ENCODE results near the gene DYNC1I1.

DYNC1I1 gene

GRCh38 chr7:95798401-95798930 lies 26.1 kb downstream of the DYNC1I1 start:
- Histone ChIP-seq H3K4me3 (ENCODE audit: low read length) (no peak overlapping the region), H3K4me1 (ENCODE audit: control insufficient read depth, insufficient read depth, low read length) (no peaks in the 10 kb centered on the region), H3K27me3 (ENCODE audit: control insufficient read depth, insufficient read depth, low read length) (no peaks in the 10 kb centered on the region), H3K36me3 (ENCODE audit: control insufficient read depth, insufficient read depth, low read length) (no peaks in the 10 kb centered on the region), H3K27ac (ENCODE audit: low read depth, low read length) (no peak overlapping the region), H3K9ac (ENCODE audit: low read length) (no peak overlapping the region)

- Histone ChIP-seq H3K27me3 (ENCODE audit: control insufficient read depth, insufficient read depth, low read length) (no peaks in the 10 kb centered on the region), H3K9ac (ENCODE audit: low read length) (no peak overlapping the region), H3K4me1 (ENCODE audit: control insufficient read depth, insufficient read depth, low read length) (no peaks in the 10 kb centered on the region), H3K36me3 (ENCODE audit: control insufficient read depth, insufficient read depth, low read length) (no peaks in the 10 kb centered on the region), H3K27ac (ENCODE audit: low read depth, low read length) (no peak overlapping the region), H3K4me3 (ENCODE audit: low read length) (no peak overlapping the region)
Observed at GRCh38 chr7:95800787-95801186, 28.4 kb downstream of the DYNC1I1 start.

DNA sequence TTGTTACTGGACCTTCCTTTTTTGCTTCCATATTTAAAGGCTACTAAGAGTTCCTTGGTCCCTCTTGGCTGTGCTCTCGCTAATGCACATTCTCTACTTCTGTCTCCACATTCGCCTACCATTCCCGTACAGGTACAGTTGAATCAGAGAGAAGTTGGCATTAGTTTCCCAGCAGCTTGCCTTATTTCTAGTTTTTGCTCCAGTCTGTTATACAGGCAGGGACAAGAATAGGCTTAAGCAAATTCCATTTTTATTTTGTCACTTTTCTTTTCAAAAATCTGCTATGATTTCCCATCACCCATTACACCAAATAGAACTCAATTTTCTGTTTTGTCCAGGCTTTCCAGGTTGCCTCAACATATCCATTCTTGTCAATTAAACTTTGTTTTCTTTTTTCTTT lies 29.9 kb downstream of the DYNC1I1 start:
- Histone ChIP-seq H3K27me3 (ENCODE audit: control insufficient read depth, insufficient read depth, low read length) (no peaks in the 10 kb centered on the region), H3K4me1 (ENCODE audit: control insufficient read depth, insufficient read depth, low read length) (no peaks in the 10 kb centered on the region), H3K27ac (ENCODE audit: low read depth, low read length) (no peak overlapping the region), H3K9ac (ENCODE audit: low read length) (no peak overlapping the region), H3K4me3 (ENCODE audit: low read length) (no peak overlapping the region), H3K36me3 (ENCODE audit: control insufficient read depth, insufficient read depth, low read length) (no peaks in the 10 kb centered on the region)

DNA sequence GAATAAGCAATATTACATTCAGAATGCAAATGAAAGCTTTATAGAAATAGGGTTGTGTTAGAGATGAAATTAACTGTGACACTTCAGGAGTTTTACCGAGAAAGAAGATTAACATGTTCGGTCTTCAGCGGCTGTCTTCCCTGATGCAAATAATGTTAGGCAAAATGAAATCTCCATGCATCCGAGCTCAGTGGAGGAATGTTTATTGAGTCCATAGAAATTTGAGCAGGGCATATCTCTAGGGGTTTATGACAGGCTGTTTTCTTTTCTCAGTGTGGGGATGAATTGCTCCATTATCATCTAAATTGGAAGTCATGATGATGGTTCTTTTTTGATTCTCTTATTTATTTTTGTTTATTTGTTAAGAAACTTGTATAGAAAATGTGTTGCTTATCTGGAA lies 31.7 kb downstream of the DYNC1I1 start:
- Histone ChIP-seq H3K27ac (ENCODE audit: low read depth, low read length) (no peak overlapping the region), H3K9ac (ENCODE audit: low read length) (no peak overlapping the region), H3K4me1 (ENCODE audit: control insufficient read depth, insufficient read depth, low read length) (no peaks in the 10 kb centered on the region), H3K4me3 (ENCODE audit: low read length) (no peak overlapping the region), H3K27me3 (ENCODE audit: control insufficient read depth, insufficient read depth, low read length) (no peaks in the 10 kb centered on the region), H3K36me3 (ENCODE audit: control insufficient read depth, insufficient read depth, low read length) (no peaks in the 10 kb centered on the region)

GRCh38 chr7:95805909-95806308 lies 33.6 kb downstream of the DYNC1I1 start:
- Histone ChIP-seq H3K4me3 (ENCODE audit: low read length) (no peak overlapping the region), H3K27me3 (ENCODE audit: control insufficient read depth, insufficient read depth, low read length) (no peaks in the 10 kb centered on the region), H3K4me1 (ENCODE audit: control insufficient read depth, insufficient read depth, low read length) (no peaks in the 10 kb centered on the region), H3K36me3 (ENCODE audit: control insufficient read depth, insufficient read depth, low read length) (no peaks in the 10 kb centered on the region), H3K27ac (ENCODE audit: low read depth, low read length) (no peak overlapping the region), H3K9ac (ENCODE audit: low read length) (no peak overlapping the region)

GRCh38 chr7:95808396-95808795 lies 36.0 kb downstream of the DYNC1I1 start:
- Histone ChIP-seq H3K27me3 (ENCODE audit: control insufficient read depth, insufficient read depth, low read length) (no peaks in the 10 kb centered on the region), H3K9ac (ENCODE audit: low read length) (no peak overlapping the region), H3K4me3 (ENCODE audit: low read length) (no peak overlapping the region), H3K36me3 (ENCODE audit: control insufficient read depth, insufficient read depth, low read length) (no peaks in the 10 kb centered on the region), H3K4me1 (ENCODE audit: control insufficient read depth, insufficient read depth, low read length) (no peaks in the 10 kb centered on the region), H3K27ac (ENCODE audit: low read depth, low read length) (no peak overlapping the region)

DNA sequence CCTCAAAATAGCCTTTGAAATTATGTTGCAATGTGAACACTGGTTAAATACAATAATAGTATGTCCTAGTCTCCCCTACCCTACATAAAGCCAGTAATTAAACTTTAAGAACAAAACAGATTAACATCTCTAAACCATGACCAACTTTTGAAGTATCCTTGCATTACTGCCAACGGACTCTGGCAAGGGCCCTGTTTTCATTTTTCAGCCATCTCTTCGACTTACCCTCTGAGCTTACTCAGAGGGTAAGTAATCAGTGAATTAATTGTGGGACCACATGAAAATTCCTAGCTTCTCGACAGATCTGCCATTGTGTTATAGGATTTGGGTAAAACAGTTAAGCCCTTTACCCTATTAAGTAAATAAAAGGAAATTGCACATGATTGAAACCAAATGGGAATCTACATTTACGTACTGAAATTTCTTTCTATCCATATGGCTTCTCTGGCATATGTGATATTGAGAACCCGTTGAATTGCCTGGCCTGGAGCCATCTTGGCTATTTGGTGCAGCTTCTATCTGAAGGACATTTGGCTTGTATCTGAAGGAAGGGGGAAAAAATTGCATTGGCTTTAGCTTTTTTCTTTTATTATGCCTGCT lies 39.6 kb downstream of the DYNC1I1 start:
- Histone ChIP-seq H3K9ac (ENCODE audit: low read length) (no peak overlapping the region), H3K27ac (ENCODE audit: low read depth, low read length) (no peak overlapping the region), H3K36me3 (ENCODE audit: control insufficient read depth, insufficient read depth, low read length) (no peaks in the 10 kb centered on the region), H3K4me3 (ENCODE audit: low read length) (no peak overlapping the region), H3K4me1 (ENCODE audit: control insufficient read depth, insufficient read depth, low read length) (no peaks in the 10 kb centered on the region), H3K27me3 (ENCODE audit: control insufficient read depth, insufficient read depth, low read length) (no peaks in the 10 kb centered on the region)

GRCh38 chr7:95814721-95815120 lies 42.4 kb downstream of the DYNC1I1 start:
- Histone ChIP-seq H3K4me3 (ENCODE audit: low read length) (no peak overlapping the region), H3K9ac (ENCODE audit: low read length) (no peak overlapping the region), H3K27ac (ENCODE audit: low read depth, low read length) (no peak overlapping the region), H3K36me3 (ENCODE audit: control insufficient read depth, insufficient read depth, low read length) (no peaks in the 10 kb centered on the region), H3K4me1 (ENCODE audit: control insufficient read depth, insufficient read depth, low read length) (no peaks in the 10 kb centered on the region), H3K27me3 (ENCODE audit: control insufficient read depth, insufficient read depth, low read length) (no peaks in the 10 kb centered on the region)

- Histone ChIP-seq H3K4me3 (ENCODE audit: low read length) (no peak overlapping the region), H3K9ac (ENCODE audit: low read length) (no peak overlapping the region), H3K36me3 (ENCODE audit: control insufficient read depth, insufficient read depth, low read length) (no peaks in the 10 kb centered on the region), H3K27ac (ENCODE audit: low read depth, low read length) (no peak overlapping the region), H3K27me3 (ENCODE audit: control insufficient read depth, insufficient read depth, low read length) (no peaks in the 10 kb centered on the region), H3K4me1 (ENCODE audit: control insufficient read depth, insufficient read depth, low read length) (no peaks in the 10 kb centered on the region)
Observed at GRCh38 chr7:95817866-95818640, 45.7 kb downstream of the DYNC1I1 start.

- no peak overlapping the region for H3K27ac ChIP-seq (ENCODE audit: low read depth, low read length)
- H3K4me1 ChIP-seq (ENCODE audit: control insufficient read depth, insufficient read depth, low read length) = no peaks in the 10 kb centered on the region
- no peaks in the 10 kb centered on the region for H3K27me3 ChIP-seq (ENCODE audit: control insufficient read depth, insufficient read depth, low read length)
- H3K9ac ChIP-seq (ENCODE audit: low read length) = no peak overlapping the region
- H3K36me3 ChIP-seq (ENCODE audit: control insufficient read depth, insufficient read depth, low read length) = no peaks in the 10 kb centered on the region
- H3K4me3 ChIP-seq (ENCODE audit: low read length) = no peak overlapping the region
Observed at GRCh38 chr7:95820778-95821177, 48.4 kb downstream of the DYNC1I1 start.

GRCh38 chr7:95822717-95823116 lies 50.4 kb downstream of the DYNC1I1 start:
- H3K36me3 ChIP-seq (ENCODE audit: control insufficient read depth, insufficient read depth, low read length) = no peaks in the 10 kb centered on the region
- H3K27me3 ChIP-seq (ENCODE audit: control insufficient read depth, insufficient read depth, low read length) = no peaks in the 10 kb centered on the region
- no peak overlapping the region for H3K4me3 ChIP-seq (ENCODE audit: low read length)
- H3K4me1 ChIP-seq (ENCODE audit: control insufficient read depth, insufficient read depth, low read length) = no peaks in the 10 kb centered on the region
- H3K9ac ChIP-seq (ENCODE audit: low read length) = no peak overlapping the region
- H3K27ac ChIP-seq (ENCODE audit: low read depth, low read length) = no peak overlapping the region

- no peaks in the 10 kb centered on the region for H3K4me1 ChIP-seq (ENCODE audit: control insufficient read depth, insufficient read depth, low read length)
- H3K9ac ChIP-seq (ENCODE audit: low read length) = no peak overlapping the region
- no peak overlapping the region for H3K4me3 ChIP-seq (ENCODE audit: low read length)
- H3K27me3 ChIP-seq (ENCODE audit: control insufficient read depth, insufficient read depth, low read length) = no peaks in the 10 kb centered on the region
- no peaks in the 10 kb centered on the region for H3K36me3 ChIP-seq (ENCODE audit: control insufficient read depth, insufficient read depth, low read length)
- H3K27ac ChIP-seq (ENCODE audit: low read depth, low read length) = no peak overlapping the region
Observed at GRCh38 chr7:95824616-95825015, 52.3 kb downstream of the DYNC1I1 start.

Data from rectal smooth muscle tissue (tissue), 1 donor.